Gastroesophageal sphincter (tissue), 3 donors: Measurements from ENCODE around the gene BAIAP3.

Experiments used
- EP300 ChIP-seq: sonication (generic); formaldehyde crosslinking; IDR thresholded peaks from one replicate; pipeline ENCODE4 v1.6.1; 2017; ENCODE audit warnings: antibody characterized with exemption, mild to moderate bottlenecking
- POLR2A ChIP-seq, 2 donors: fragments of 450-650 bp; IDR thresholded peaks; one replicate each; pipeline ENCODE4 v1.6.1; 2017; ENCODE audit warnings: antibody characterized with exemption in 2 of 2, mild to moderate bottlenecking in 2 of 2, moderate library complexity in 1 of 2
- TF ChIP-seq, protein P1 (sequence below), 4 experiments: fragments of 200-600 bp in 2 of 4; fragments of 450-650 bp in 2 of 4; sonication (generic) in 1 of 4; IDR thresholded peaks; one replicate each; pipeline ENCODE4 v1.5.1; 2017 to 2019; ENCODE audit warnings: antibody characterized with exemption in 4 of 4, mild to moderate bottlenecking in 2 of 4, moderate library complexity in 2 of 4

DNA sequence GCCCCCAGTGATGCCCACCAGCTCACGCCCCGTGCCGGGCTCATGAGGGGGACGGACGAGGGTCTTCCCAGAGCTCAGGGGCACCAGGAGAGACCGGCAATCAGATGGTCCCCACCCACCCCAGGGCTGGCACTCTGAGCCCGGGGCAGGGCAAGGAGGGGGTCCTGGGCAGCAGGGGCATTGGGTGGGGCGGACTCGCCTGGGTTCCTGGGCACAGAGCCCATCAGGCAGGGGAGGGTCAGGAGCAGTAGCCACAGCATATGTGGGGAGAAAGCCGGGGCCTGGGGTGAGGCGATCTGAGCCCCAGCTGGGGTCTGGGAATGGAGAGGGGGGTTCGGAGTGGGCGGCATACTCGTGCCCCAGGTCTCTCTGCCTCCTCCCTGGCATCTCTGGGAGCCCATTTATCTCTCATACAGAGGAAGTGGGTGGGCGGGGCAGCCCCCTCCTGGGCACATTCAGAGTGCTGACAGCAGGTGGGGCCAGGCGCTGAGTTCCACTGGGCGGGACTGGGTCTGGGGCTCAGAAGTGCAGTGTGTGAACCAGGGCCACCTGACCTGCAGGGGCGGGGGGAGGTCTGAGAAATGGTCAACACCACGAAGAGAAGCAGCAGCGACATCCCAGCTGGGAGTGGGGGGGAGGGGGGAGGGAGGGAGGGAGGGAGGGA lies 44.5 kb upstream of the BAIAP3 start:
- TF ChIP-seq, protein P1, sequence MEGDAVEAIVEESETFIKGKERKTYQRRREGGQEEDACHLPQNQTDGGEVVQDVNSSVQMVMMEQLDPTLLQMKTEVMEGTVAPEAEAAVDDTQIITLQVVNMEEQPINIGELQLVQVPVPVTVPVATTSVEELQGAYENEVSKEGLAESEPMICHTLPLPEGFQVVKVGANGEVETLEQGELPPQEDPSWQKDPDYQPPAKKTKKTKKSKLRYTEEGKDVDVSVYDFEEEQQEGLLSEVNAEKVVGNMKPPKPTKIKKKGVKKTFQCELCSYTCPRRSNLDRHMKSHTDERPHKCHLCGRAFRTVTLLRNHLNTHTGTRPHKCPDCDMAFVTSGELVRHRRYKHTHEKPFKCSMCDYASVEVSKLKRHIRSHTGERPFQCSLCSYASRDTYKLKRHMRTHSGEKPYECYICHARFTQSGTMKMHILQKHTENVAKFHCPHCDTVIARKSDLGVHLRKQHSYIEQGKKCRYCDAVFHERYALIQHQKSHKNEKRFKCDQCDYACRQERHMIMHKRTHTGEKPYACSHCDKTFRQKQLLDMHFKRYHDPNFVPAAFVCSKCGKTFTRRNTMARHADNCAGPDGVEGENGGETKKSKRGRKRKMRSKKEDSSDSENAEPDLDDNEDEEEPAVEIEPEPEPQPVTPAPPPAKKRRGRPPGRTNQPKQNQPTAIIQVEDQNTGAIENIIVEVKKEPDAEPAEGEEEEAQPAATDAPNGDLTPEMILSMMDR (IDR thresholded peaks at IDR 0.05), result no peak
- TF ChIP-seq EP300 (no peak), POLR2A (IDR thresholded peaks at IDR 0.05) (no peak)
